Measurements from ENCODE around the gene PTPN1.

PTPN1 gene

DNA sequence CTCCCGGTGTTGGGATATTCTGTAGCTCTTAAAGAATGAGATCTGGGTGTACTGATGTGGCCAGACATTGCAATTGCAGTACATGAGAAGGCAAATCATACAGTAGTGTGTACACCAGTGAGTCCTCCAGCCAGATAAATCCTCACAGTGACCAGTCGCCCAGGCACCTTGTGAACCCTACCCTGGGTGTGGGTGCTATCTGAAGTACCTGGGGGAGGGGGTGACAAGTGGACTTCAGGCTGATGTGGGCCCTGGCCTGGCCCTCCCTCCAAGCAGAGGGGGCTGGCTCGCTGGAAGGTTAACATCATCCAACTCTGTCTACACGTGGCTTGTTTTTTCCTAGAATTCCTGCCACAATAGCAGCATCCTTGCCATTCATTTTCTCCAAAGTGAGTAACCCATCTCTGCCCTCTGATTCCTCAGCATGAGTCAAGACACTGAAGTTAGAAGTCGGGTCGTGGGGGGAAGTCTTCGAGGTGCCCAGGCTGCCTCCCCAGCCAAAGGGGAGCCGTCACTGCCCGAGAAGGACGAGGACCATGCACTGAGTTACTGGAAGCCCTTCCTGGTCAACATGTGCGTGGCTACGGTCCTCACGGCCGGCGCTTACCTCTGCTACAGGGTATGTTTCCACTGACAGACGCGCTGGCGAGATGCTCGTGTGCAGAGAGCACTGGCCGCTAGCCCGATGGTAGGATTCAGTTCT, 70.8 kb downstream of the PTPN1 start:
- H3K27ac ChIP-seq (ENCODE audit: extremely low read depth, low read depth, low read length): no peak overlapping the region
- no peaks in the 10 kb centered on the region for H3K4me1 ChIP-seq (ENCODE audit: control insufficient read depth, insufficient read depth, low read length)
- ChIA-PET POLR2A (no interaction called here), CTCF (interaction anchor here (0.6 to 1.9 kb wide), 5 partner anchors 9 to 639 kb away, joined by 3 to 4 read pairs (median 3); no protein-coding TSS in a partner anchor)
- H3K36me3 ChIP-seq (ENCODE audit: control insufficient read depth in 2 of 2, insufficient read depth in 1 of 2, low read length in 2 of 2): peaks cover 3 to 90% of the 10 kb centered on the region in 2 experiments; a peak in 1 of 3 replicates
- H3K9me3 ChIP-seq (ENCODE audit: control insufficient read depth, insufficient read depth, low read depth, low read length): no peaks in the 10 kb centered on the region
- H3K4me3 ChIP-seq (ENCODE audit: low read depth, low read length): no peak overlapping the region
- TF ChIP-seq ZNF610 (tag by site-specific recombination; IDR thresholded peaks at IDR 0.05; ENCODE audit: borderline replicate concordance): no peak
- TF ChIP-seq ZNF707 (tag by site-specific recombination; IDR thresholded peaks at IDR 0.05): no peak
- TF ChIP-seq MYNN (tag by site-specific recombination; IDR thresholded peaks at IDR 0.05; ENCODE audit: borderline replicate concordance): no peak
- no peak for TF ChIP-seq ZNF664 (tag by site-specific recombination; IDR thresholded peaks at IDR 0.05)
- TF ChIP-seq ZNF701 (tag by site-specific recombination; IDR thresholded peaks at IDR 0.05): no peak
- TF ChIP-seq, protein P1, sequence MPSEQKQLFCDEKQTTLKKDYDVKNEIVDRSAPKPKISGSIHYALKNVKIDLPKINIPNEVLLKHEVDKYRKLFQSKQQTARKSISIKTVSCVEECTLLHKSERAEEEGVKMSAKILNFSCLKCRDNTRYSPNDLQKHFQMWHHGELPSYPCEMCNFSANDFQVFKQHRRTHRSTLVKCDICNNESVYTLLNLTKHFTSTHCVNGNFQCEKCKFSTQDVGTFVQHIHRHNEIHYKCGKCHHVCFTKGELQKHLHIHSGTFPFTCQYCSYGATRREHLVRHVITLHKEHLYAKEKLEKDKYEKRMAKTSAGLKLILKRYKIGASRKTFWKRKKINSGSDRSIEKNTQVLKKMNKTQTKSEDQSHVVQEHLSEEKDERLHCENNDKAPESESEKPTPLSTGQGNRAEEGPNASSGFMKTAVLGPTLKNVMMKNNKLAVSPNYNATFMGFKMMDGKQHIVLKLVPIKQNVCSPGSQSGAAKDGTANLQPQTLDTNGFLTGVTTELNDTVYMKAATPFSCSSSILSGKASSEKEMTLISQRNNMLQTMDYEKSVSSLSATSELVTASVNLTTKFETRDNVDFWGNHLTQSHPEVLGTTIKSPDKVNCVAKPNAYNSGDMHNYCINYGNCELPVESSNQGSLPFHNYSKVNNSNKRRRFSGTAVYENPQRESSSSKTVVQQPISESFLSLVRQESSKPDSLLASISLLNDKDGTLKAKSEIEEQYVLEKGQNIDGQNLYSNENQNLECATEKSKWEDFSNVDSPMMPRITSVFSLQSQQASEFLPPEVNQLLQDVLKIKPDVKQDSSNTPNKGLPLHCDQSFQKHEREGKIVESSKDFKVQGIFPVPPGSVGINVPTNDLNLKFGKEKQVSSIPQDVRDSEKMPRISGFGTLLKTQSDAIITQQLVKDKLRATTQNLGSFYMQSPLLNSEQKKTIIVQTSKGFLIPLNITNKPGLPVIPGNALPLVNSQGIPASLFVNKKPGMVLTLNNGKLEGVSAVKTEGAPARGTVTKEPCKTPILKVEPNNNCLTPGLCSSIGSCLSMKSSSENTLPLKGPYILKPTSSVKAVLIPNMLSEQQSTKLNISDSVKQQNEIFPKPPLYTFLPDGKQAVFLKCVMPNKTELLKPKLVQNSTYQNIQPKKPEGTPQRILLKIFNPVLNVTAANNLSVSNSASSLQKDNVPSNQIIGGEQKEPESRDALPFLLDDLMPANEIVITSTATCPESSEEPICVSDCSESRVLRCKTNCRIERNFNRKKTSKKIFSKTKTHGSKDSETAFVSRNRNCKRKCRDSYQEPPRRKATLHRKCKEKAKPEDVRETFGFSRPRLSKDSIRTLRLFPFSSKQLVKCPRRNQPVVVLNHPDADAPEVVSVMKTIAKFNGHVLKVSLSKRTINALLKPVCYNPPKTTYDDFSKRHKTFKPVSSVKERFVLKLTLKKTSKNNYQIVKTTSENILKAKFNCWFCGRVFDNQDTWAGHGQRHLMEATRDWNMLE (tag by site-specific recombination; conservative IDR thresholded peaks at IDR 0.05; ENCODE audit: low read depth): no peak
- no peak for TF ChIP-seq ZNF146 (tag by site-specific recombination; IDR thresholded peaks at IDR 0.05)
- no peak for TF ChIP-seq KLF8 (tag by site-specific recombination; IDR thresholded peaks at IDR 0.05)
- TF ChIP-seq YY1 (tag by site-specific recombination; IDR thresholded peaks at IDR 0.05): no peak
- TF ChIP-seq OVOL3 (tag by site-specific recombination; IDR thresholded peaks at IDR 0.05): no peak
- TF ChIP-seq, protein P2, sequence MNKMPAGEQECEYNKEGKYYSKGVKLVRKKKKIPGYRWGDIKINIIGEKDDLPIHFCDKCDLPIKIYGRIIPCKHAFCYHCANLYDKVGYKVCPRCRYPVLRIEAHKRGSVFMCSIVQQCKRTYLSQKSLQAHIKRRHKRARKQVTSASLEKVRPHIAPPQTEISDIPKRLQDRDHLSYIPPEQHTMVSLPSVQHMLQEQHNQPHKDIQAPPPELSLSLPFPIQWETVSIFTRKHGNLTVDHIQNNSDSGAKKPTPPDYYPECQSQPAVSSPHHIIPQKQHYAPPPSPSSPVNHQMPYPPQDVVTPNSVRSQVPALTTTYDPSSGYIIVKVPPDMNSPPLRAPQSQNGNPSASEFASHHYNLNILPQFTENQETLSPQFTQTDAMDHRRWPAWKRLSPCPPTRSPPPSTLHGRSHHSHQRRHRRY (tag by site-specific recombination; IDR thresholded peaks at IDR 0.05): no peak
- no peak for TF ChIP-seq ZNF76 (tag by site-specific recombination; IDR thresholded peaks at IDR 0.05; ENCODE audit: borderline replicate concordance, low read depth)
- TF ChIP-seq, protein P3, sequence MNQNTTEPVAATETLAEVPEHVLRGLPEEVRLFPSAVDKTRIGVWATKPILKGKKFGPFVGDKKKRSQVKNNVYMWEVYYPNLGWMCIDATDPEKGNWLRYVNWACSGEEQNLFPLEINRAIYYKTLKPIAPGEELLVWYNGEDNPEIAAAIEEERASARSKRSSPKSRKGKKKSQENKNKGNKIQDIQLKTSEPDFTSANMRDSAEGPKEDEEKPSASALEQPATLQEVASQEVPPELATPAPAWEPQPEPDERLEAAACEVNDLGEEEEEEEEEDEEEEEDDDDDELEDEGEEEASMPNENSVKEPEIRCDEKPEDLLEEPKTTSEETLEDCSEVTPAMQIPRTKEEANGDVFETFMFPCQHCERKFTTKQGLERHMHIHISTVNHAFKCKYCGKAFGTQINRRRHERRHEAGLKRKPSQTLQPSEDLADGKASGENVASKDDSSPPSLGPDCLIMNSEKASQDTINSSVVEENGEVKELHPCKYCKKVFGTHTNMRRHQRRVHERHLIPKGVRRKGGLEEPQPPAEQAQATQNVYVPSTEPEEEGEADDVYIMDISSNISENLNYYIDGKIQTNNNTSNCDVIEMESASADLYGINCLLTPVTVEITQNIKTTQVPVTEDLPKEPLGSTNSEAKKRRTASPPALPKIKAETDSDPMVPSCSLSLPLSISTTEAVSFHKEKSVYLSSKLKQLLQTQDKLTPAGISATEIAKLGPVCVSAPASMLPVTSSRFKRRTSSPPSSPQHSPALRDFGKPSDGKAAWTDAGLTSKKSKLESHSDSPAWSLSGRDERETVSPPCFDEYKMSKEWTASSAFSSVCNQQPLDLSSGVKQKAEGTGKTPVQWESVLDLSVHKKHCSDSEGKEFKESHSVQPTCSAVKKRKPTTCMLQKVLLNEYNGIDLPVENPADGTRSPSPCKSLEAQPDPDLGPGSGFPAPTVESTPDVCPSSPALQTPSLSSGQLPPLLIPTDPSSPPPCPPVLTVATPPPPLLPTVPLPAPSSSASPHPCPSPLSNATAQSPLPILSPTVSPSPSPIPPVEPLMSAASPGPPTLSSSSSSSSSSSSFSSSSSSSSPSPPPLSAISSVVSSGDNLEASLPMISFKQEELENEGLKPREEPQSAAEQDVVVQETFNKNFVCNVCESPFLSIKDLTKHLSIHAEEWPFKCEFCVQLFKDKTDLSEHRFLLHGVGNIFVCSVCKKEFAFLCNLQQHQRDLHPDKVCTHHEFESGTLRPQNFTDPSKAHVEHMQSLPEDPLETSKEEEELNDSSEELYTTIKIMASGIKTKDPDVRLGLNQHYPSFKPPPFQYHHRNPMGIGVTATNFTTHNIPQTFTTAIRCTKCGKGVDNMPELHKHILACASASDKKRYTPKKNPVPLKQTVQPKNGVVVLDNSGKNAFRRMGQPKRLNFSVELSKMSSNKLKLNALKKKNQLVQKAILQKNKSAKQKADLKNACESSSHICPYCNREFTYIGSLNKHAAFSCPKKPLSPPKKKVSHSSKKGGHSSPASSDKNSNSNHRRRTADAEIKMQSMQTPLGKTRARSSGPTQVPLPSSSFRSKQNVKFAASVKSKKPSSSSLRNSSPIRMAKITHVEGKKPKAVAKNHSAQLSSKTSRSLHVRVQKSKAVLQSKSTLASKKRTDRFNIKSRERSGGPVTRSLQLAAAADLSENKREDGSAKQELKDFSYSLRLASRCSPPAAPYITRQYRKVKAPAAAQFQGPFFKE (tag by site-specific recombination; IDR thresholded peaks at IDR 0.05; ENCODE audit: borderline replicate concordance): no peak
- no peak for TF ChIP-seq ZNF423 (tag by site-specific recombination; IDR thresholded peaks at IDR 0.05)
- TF ChIP-seq ZNF677 (tag by site-specific recombination; IDR thresholded peaks at IDR 0.05): no peak
